ENCODE results near the gene MRPL45. TPM values are rescaled to one million over a fixed set of nuclear protein-coding genes. Genes with fewer than 3 reads are reported as not detected.

Gene MRPL45
- total RNA-seq, 6 donors from 2014 or later, result 5.7 to 28.9 (median 25.2) TPM

DNA sequence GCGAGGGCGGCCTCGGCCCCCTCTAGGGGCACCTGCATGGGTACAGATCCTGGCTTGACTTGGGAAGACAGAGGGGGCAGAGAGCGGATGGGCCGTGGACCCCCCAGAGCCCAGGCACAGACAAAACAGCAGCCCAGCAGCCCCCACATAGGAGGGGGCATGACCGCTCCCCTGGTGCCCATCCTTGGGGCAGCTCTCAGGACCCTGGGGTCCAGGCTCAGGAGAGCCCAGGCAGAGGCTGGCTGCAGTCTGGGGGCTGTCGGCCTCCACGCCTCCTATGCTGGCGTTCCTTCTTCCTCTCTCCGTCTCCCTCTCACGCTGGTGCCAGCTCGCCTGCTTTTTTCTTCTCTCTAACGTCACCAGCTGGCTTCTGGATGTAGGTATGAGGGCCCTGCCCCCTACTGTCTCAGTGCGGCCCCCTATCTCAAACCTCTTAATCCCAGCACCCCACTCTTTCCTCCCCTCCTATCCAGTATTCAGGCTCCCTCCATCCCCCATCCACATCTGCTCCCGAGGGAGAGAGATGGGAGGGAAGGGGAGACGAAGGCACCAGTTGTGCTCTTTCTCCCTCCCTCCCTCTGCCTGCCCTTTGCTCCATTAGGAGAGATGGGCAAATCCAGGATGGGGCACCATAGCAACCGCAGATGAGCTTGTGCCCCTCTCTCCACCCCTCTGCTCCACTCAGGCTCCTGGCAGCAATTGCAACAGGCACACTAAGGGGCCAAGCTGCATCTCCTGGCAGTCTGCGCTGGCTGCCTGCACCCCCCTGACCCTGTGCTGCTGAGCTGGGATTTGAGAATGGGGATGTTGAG, 46.8 kb downstream of the MRPL45 start, which contains the start of gene GPR179:
GPR179 (minus strand) TSS at position 349 of the 812 bp plus-strand sequence; CDS start at position 182, 167 bp downstream.
- Histone ChIP-seq H3K4me3 (no peak within 1 kb of the TSS), H3K36me3 (no peaks in the 10 kb centered on the region), H3K9me3 (no peaks in the 10 kb centered on the region), H3K27me3 (no peaks in the 10 kb centered on the region), H3K4me1 (no peaks in the 10 kb centered on the region), H3K27ac (no peak within 1 kb of the TSS)
- TF ChIP-seq EP300 (IDR thresholded peaks at IDR 0.05) (no peak), POLR2A (IDR thresholded peaks at IDR 0.05) (no peak), POLR2AphosphoS5 (IDR thresholded peaks at IDR 0.05) (no peak)
- TF ChIP-seq, protein P1, sequence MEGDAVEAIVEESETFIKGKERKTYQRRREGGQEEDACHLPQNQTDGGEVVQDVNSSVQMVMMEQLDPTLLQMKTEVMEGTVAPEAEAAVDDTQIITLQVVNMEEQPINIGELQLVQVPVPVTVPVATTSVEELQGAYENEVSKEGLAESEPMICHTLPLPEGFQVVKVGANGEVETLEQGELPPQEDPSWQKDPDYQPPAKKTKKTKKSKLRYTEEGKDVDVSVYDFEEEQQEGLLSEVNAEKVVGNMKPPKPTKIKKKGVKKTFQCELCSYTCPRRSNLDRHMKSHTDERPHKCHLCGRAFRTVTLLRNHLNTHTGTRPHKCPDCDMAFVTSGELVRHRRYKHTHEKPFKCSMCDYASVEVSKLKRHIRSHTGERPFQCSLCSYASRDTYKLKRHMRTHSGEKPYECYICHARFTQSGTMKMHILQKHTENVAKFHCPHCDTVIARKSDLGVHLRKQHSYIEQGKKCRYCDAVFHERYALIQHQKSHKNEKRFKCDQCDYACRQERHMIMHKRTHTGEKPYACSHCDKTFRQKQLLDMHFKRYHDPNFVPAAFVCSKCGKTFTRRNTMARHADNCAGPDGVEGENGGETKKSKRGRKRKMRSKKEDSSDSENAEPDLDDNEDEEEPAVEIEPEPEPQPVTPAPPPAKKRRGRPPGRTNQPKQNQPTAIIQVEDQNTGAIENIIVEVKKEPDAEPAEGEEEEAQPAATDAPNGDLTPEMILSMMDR (IDR thresholded peaks at IDR 0.05), result no peak
- DNase-seq (peak in 1 of 2 donors; percentile 52), ATAC-seq (ENCODE audit: low FRiP score in 2 of 2) (no peak)
- 76 to 87% methylated on average over 13 to 18 of the region's 18 CpGs for WGBS, 2 donors

DNA sequence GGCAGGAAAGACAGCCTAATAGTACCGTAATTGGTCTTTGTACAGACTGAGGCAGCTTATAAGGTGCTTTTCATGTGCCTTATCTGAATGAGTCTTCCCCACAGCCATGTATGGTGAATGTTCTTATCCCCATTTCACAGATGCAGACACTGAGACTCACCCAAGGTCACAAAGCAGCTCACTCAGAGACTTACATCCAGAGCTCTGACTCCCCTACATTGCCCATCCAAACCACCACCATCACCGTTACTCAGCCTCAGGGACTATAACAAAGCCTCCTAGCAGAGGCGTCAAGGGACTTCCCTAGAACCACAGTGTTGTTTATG, 47.4 kb downstream of the MRPL45 start:
- Histone ChIP-seq H3K27ac (no peak overlapping the region), H3K9me3 (no peaks in the 10 kb centered on the region), H3K4me1 (peaks cover 0 to 5% (median 0%) of the 10 kb centered on the region in 4 donors), H3K36me3 (no peaks in the 10 kb centered on the region), H3K27me3 (no peaks in the 10 kb centered on the region), H3K4me3 (no peak overlapping the region)
- no peak for ATAC-seq (ENCODE audit: low FRiP score in 2 of 2)
- DNase-seq, result no peak
- 78 to 90% methylated on average over 3 of the region's 3 CpGs for WGBS, 2 donors
- no peak for TF ChIP-seq EP300 (IDR thresholded peaks at IDR 0.05)
- TF ChIP-seq POLR2AphosphoS5 (IDR thresholded peaks at IDR 0.05), result no peak
- no peak for TF ChIP-seq POLR2A (IDR thresholded peaks at IDR 0.05)
- TF ChIP-seq, protein P1 (IDR thresholded peaks at IDR 0.05), result no peak

- ATAC-seq (ENCODE audit: low FRiP score in 2 of 2), result no peak
- Histone ChIP-seq H3K4me1 (peaks cover 0 to 5% (median 0%) of the 10 kb centered on the region in 4 donors), H3K4me3 (no peak overlapping the region), H3K9me3 (no peaks in the 10 kb centered on the region), H3K36me3 (no peaks in the 10 kb centered on the region), H3K27me3 (no peaks in the 10 kb centered on the region), H3K27ac (no peak overlapping the region)
- TF ChIP-seq POLR2AphosphoS5 (IDR thresholded peaks at IDR 0.05), result no peak
- TF ChIP-seq POLR2A (IDR thresholded peaks at IDR 0.05), result no peak
- TF ChIP-seq, protein P1 (IDR thresholded peaks at IDR 0.05), result no peak
- no peak for TF ChIP-seq EP300 (IDR thresholded peaks at IDR 0.05)
- 96 to 99% methylated on average over 6 to 7 of the region's 7 CpGs for WGBS, 2 donors
- DNase-seq, result no peak
Measured at GRCh38 chr17:38345743-38346142, 48.8 kb downstream of the MRPL45 start.

- Histone ChIP-seq H3K36me3 (no peaks in the 10 kb centered on the region), H3K4me1 (peaks cover 12 to 23% (median 15%) of the 10 kb centered on the region in 4 donors), H3K4me3 (no peak overlapping the region), H3K27ac (no peak overlapping the region), H3K9me3 (no peaks in the 10 kb centered on the region), H3K27me3 (no peaks in the 10 kb centered on the region)
- DNase-seq, result peak in 1 of 2 donors; percentile 85
- ATAC-seq (ENCODE audit: low FRiP score in 2 of 2), result peak; percentile 70 to 87
- WGBS, 2 donors, result 15 to 16% methylated on average over 8 of the region's 8 CpGs
- no peak for TF ChIP-seq POLR2A (IDR thresholded peaks at IDR 0.05)
- TF ChIP-seq, protein P1 (IDR thresholded peaks at IDR 0.05), result peak; percentile 58 to 87 (median 82)
Measured at GRCh38 chr17:38349097-38349730, 52.2 kb downstream of the MRPL45 start.
